Heart left ventricle (tissue), 13 donors: ENCODE results near the gene KRTAP10-10.

Experiments used
- POLR2A ChIP-seq, 2 donors: fragments of 450-650 bp; IDR thresholded peaks; one replicate each; pipeline ENCODE4 v1.6.1; 2017; ENCODE audit warnings: antibody characterized with exemption in 2 of 2, mild to moderate bottlenecking in 2 of 2, moderate library complexity in 2 of 2
- TF ChIP-seq, protein P1 (sequence below), 12 donors: fragments of 200-600 bp; sonication (generic) in 4 of 12; IDR thresholded peaks; one replicate each; pipeline versions ENCODE4 v1.5.0 to v1.8.0; 2018 to 2022; ENCODE audit warnings: antibody characterized with exemption in 12 of 12, mild to moderate bottlenecking in 5 of 12
- donor health status: ischemic (EF 13 %, LVEDD 7.1; RV severe dilation, severe dysfunction).
- donor health status: DM: no; HTN: yes; CAD: no.
- donor health status: DM: no; HTN: no; CAD: no.
- donor health status: ischemic (EF 25% LVEDD 6.9; RV normal size, moderate dysfunction).
- donor health status: ischemic (EF 25% LVEDD 5.7; RV mildly dilated, moderate dysfunction).
- donor health status: ischemic (EF 35%, LVEDD 5.7; RV mildly dilated, moderate dysfunction).
- donor health status: nonischemic (EF 11% LVEDD 7.7; RV severe dilation, severe dysfunction).
- donor health status: DM: yes; HTN: yes; CAD: no.
- donor health status: PGD.
- donor health status: ischemic (EF 29% LVEDD 5.4; RV normal size, mild dysfunction).
- donor health status: nonischemic (EF 23%, LVEDD 6.1; RV moderate dilation, normal function).

GRCh38 chr21:44643741-44644310 lies 6.7 kb downstream of the KRTAP10-10 start:
- TF ChIP-seq, protein P1, sequence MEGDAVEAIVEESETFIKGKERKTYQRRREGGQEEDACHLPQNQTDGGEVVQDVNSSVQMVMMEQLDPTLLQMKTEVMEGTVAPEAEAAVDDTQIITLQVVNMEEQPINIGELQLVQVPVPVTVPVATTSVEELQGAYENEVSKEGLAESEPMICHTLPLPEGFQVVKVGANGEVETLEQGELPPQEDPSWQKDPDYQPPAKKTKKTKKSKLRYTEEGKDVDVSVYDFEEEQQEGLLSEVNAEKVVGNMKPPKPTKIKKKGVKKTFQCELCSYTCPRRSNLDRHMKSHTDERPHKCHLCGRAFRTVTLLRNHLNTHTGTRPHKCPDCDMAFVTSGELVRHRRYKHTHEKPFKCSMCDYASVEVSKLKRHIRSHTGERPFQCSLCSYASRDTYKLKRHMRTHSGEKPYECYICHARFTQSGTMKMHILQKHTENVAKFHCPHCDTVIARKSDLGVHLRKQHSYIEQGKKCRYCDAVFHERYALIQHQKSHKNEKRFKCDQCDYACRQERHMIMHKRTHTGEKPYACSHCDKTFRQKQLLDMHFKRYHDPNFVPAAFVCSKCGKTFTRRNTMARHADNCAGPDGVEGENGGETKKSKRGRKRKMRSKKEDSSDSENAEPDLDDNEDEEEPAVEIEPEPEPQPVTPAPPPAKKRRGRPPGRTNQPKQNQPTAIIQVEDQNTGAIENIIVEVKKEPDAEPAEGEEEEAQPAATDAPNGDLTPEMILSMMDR (IDR thresholded peaks at IDR 0.05), result no peak
- no peak for TF ChIP-seq POLR2A (IDR thresholded peaks at IDR 0.05)
